IPS-18a (cell line): ENCODE results near the gene ADGRE2.
"Not testable (repeated sequence)": the region's sequence is repeated elsewhere in the genome, so short reads cannot be mapped to it uniquely, and the experiment has no call there.

Experiments used
- H3K27ac ChIP-seq: one replicate; pipeline ENCODE4 v1.5.1; 2013; ENCODE audit warnings: low read length
- H3K27me3 ChIP-seq: one replicate; pipeline ENCODE4 v1.6.1; 2013; ENCODE audit warnings: mild to moderate bottlenecking, low read length; ENCODE audit not compliant: control insufficient read depth, insufficient read depth
- H3K36me3 ChIP-seq: one replicate; pipeline ENCODE4 v1.6.1; 2013; ENCODE audit warnings: low read depth, low read length; ENCODE audit not compliant: control insufficient read depth
- H3K4me1 ChIP-seq: one replicate; pipeline ENCODE4 v1.6.1; 2013; ENCODE audit warnings: low read depth, low read length; ENCODE audit not compliant: control insufficient read depth
- H3K4me3 ChIP-seq: one replicate; pipeline ENCODE4 v1.5.1; 2013; ENCODE audit warnings: low read length
- H3K9ac ChIP-seq: one replicate; pipeline ENCODE4 v1.6.1; 2013; ENCODE audit warnings: mild to moderate bottlenecking, low read length, moderate library complexity
- H3K9me3 ChIP-seq: one replicate; pipeline ENCODE4 v1.6.1; 2013; ENCODE audit warnings: low read depth, low read length; ENCODE audit not compliant: control insufficient read depth

Gene ADGRE2

DNA sequence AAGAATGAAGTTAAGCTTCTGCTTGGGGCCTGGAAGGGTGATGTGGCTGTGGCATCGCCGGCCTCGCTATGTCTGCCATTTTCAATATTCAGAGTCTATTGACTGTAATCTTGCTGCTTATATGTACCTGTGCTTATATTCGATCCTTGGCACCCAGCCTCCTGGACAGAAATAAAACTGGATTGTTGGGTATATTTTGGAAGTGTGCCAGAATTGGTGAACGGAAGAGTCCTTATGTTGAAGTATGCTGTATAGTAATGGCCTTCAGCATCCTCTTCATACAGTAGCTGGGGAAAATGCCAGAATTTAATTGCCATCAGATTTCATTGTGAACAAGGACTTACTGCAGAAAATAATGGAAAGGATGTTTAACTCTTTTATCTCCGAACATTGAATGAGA, 13.9 kb upstream of the ADGRE2 start:
- not testable (repeated sequence) for H3K4me1 ChIP-seq, H3K9me3 ChIP-seq, H3K27me3 ChIP-seq, H3K9ac ChIP-seq, H3K4me3 ChIP-seq, H3K36me3 ChIP-seq, H3K27ac ChIP-seq

DNA sequence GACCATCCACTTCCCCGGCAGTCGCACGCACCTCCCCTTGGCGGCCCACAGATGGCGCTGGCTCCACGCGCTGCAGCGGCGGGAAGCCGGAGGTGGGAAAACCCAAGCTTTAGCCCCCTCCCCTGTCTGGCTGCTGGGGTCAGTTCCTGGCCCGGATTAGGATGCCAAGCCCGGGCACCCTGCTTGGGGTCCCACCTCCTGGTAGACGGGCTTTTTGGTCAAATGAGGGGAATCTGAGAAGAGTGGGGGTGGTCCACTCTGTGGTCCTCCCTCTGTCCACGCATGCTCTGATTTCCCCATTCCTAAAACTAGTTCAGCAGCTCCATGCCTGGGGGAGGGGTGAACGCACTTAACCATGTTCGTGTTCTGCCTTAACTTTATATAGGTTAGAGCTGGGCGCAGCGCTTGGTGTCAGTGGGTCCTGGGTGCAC, 8.1 kb upstream of the ADGRE2 start:
- H3K27me3 ChIP-seq, result no peaks in the 10 kb centered on the region

DNA sequence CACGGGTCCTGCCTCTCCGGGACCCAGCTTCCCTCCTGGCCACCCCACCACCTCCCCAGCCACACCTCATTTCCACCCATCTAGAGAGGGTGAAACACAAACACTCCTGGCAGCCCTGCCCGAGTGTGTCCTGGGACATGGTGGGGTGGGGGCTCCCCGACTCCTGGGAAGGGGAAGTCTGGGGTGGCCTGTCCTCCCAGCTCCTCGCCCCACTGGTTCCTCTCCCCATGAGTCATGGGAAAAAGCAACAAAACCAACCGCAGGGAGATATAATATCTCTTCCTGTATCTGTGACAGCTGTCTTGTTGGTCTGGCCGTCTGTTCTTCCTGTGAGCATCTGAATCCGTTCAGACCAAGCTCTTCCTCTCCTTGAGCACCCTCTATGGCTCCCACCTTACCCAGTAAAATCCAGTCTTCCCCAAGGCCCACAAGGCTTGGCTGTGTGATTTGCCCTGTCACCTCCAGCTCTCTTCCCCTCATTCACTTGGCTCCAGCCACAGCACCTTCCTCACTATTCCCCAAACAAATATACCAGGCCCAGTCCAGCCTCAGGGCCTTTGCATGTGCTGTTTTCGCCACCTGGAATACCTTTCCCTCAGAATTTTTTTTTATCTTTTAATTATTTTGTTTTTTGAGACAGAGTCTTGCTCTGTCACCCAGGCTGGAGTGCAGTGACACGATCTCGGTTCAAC, 6.9 kb upstream of the ADGRE2 start:
- not testable (repeated sequence) for H3K9ac ChIP-seq, H3K4me3 ChIP-seq, H3K9me3 ChIP-seq, H3K27me3 ChIP-seq, H3K4me1 ChIP-seq, H3K36me3 ChIP-seq, H3K27ac ChIP-seq

More for the DNA sequence above, 8.1 kb upstream of the ADGRE2 start:
- no peak overlapping the region for H3K27ac ChIP-seq
- H3K4me1 ChIP-seq, result no peaks in the 10 kb centered on the region
- H3K36me3 ChIP-seq, result no peaks in the 10 kb centered on the region
- no peak overlapping the region for H3K9ac ChIP-seq
- H3K9me3 ChIP-seq, result no peaks in the 10 kb centered on the region
- H3K4me3 ChIP-seq, result peak overlapping the region; percentile 27

DNA sequence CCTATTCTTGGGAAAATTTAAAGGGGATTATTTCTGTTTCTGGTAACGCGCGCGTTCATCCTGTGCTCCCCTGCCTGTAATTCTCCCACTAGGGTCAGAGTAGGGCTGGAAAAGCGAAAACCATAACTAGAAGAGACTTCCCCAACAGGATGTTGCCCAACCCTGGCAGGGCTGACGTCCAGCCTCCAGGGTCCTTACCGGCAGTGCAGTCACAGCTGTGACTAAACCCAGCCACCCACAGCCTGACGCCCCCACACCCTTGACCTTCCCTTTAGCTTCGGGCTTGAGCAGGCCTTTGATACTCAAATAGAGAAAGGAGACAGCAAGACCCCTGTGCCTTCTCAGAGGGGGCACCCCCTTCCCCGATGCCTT, 6.4 kb upstream of the ADGRE2 start:
- not testable (repeated sequence) for H3K27ac ChIP-seq, H3K9me3 ChIP-seq, H3K36me3 ChIP-seq, H3K9ac ChIP-seq, H3K4me3 ChIP-seq, H3K4me1 ChIP-seq, H3K27me3 ChIP-seq

DNA sequence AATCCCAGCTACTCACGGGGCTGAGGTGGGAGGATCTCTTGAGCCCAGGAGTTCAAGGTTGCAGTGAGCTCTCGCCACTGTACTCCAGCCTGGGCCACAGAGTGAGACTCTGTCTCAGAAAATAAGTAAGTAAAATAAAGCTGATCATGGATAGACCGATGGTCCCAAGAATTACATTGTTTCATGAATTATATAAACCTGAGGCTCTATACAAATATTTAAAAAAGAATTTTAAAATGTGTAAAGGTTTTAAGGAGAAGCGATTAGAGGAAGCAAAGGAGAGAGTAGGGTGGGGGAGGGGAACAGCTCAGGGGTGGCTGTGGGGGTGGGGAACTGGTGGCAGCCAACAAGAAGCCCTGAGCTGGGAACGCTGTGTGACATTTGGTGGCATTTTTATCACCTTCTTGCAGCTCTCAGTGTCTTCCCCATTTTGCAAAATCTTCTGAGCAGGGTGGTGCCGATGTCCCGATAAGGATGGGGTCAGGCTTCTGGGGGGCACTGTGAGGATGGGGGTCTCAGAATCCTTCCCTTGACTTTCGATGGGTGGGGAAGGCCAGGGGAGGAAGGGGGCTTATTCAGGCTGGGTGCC, 5.1 kb upstream of the ADGRE2 start:
- not testable (repeated sequence) for H3K36me3 ChIP-seq, H3K4me3 ChIP-seq, H3K4me1 ChIP-seq, H3K9me3 ChIP-seq, H3K27me3 ChIP-seq, H3K27ac ChIP-seq, H3K9ac ChIP-seq

DNA sequence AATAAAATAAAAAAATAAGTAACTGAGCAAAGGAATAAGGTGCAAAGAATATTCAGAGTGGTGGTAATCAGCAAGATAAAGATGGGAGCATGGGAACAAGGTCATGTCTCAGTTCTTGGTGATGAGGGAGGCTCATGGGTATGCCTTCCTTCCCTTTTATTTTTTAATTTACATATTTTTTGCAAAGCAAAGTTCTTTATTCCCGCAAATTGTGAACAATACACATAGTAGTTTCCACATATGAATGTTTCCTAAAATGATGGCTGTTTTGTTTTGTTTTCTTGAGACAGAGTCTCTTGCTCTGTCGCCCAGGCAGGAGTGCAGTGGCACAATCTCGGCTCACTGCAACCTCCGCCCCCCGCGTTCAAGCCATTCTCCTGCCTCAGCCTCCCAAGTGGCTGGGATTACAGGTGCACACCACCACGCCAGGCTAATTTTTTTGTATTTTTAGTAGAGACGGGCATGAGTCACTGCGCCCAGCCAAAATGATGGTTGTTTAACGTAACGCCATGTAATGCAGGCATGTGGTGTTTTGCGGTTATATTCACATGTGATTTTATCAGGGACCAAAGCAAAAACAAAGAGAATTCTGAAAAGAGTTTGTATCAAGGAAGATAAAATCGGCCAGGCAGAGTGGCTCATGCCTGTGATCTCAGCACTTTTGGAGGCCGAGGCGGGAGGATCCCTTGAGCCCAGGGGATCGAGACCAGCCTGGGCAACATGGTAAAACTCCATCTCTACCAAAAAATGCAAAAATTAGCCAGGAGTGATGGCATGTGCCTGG, 4.5 kb upstream of the ADGRE2 start:
- H3K4me3 ChIP-seq, result no peak overlapping the region
- no peaks in the 10 kb centered on the region for H3K4me1 ChIP-seq
- no peaks in the 10 kb centered on the region for H3K36me3 ChIP-seq
- no peaks in the 10 kb centered on the region for H3K27me3 ChIP-seq
- H3K9ac ChIP-seq, result no peak overlapping the region
- no peaks in the 10 kb centered on the region for H3K9me3 ChIP-seq
- H3K27ac ChIP-seq, result no peak overlapping the region

DNA sequence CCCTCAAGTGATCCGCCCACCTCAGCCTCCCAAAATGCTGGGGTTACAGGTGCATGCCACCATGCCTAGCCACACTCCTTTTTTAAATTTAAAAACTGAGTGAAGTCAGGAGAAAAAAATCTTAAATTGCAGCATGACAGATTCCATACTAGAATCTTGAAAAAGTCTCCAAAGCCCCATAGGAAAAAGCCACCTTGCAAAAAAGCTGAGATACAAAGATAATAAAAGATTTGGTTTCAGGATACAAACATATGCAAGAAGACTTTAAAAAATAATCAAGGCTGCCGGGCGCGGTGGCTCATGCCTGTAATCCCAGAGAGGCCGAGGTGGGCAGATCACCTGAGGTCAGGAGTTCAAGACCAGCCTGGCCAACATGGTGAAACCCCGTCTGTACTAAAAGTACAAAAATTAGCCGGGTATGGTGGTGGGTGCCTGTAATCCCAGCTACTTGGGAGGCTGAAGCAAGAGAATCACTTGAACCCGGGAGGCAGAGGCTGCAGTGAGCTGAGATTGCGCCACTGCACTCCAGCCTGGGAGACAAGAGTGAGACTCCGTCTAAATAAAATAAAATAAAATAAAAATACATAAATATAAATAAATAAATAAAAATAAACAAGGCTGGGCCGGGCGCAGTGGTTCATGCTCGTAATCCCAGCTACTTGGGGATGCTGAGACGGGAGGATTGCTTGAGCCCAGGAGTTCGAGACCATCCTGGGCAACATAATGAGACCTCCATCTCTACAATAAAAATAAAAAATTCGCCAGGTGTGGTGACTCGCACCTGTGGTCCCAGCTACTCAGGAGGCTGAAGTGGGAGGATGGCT, 3.6 kb upstream of the ADGRE2 start:
- not testable (repeated sequence) for H3K9ac ChIP-seq

DNA sequence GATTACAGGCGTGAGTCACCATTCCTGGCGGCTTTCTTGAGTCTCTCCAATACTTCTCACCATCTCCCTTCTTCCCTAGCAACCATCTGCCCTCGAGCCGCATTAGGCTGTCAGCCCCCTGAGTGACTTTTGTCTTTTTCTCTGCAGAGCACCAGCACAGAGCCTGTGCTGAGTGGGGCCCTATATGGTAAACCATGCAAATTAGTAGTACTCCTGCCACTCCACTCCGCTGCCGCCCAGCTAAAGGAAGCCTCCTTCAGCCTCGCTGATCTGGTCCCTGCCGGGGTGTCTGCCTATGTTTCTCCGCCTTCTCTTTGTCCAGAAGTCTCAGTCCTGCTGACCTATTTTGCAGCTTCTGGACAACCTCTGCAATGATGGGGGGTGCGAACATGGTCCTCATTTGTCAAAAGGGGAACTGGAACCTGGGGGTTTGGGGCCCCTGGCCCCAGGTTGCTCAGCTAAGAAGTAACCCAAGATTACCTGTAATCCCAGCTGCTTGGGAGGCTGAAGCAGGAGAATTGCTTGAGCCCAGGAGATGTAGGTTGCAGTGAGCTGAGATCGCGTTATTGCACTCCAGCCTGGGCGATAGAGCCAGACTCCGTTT, 2.4 kb upstream of the ADGRE2 start:
- not testable (repeated sequence) for H3K36me3 ChIP-seq, H3K9ac ChIP-seq, H3K27ac ChIP-seq, H3K4me3 ChIP-seq, H3K9me3 ChIP-seq, H3K27me3 ChIP-seq, H3K4me1 ChIP-seq

More for the DNA sequence above, 3.6 kb upstream of the ADGRE2 start:
- not testable (repeated sequence) for H3K27me3 ChIP-seq, H3K4me3 ChIP-seq, H3K4me1 ChIP-seq, H3K36me3 ChIP-seq, H3K27ac ChIP-seq, H3K9me3 ChIP-seq

DNA sequence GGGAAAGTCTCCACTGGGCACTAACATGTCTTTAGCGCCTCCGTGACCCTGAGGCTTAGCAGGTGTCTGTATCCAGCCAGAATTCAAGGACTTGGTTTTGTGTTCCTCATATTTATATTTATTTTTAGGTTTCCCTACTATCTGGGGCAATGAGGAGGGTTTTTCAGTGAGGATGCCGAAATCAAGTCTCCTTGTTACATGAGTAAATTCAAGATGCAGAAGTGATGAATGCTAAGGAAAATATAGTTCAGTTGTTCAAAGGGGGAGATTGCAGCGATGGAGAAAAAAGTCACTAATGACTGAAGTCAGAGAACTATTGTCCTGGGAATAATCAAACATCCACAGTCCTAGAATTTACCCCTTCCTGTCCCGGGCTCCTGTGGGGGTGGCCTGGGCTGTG, 791 bp upstream of the ADGRE2 start:
- H3K9ac ChIP-seq, result no peak overlapping the region

DNA sequence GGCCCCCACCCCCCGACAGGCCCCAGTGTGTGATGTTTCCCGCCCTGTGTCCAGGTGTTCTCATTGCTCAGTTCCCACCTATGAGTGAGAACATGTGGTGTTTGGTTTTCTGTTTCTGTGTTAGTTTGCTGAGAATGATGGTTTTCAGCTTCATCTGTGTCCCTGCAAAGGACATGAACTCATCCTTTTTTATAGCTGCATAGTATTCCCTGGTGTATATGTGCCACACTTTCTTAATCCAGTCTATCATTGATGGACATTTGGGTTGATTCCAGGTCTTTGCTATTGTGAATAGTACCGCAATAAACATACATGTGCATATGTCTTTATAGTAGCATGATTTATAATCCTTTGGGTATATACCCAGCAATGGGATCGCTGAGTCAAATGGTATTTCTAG, 715 bp downstream of the ADGRE2 start:
- not testable (repeated sequence) for H3K36me3 ChIP-seq, H3K9ac ChIP-seq, H3K9me3 ChIP-seq, H3K27ac ChIP-seq, H3K4me1 ChIP-seq, H3K4me3 ChIP-seq
- peaks cover 12% of the 10 kb centered on the region for H3K27me3 ChIP-seq

More for the DNA sequence above, 791 bp upstream of the ADGRE2 start:
- Histone ChIP-seq H3K4me3 (no peak overlapping the region), H3K4me1 (no peaks in the 10 kb centered on the region), H3K27me3 (peaks cover 12% of the 10 kb centered on the region), H3K27ac (no peak overlapping the region), H3K9me3 (no peaks in the 10 kb centered on the region), H3K36me3 (no peaks in the 10 kb centered on the region)
